OCI-LY7 (cell line): Measurements from ENCODE around the gene METTL8. TPM values are rescaled to one million over a fixed set of nuclear protein-coding genes. Genes with fewer than 3 reads are reported as not detected.

Experiments
- BruUV-seq: library from RNA; stranded (reverse); fragments of 400-500 nt; replicated peaks from 2 replicates; lab custom pipeline; 2021; lab: Mats Ljungman, UMichigan
- CTCF ChIA-PET: fragments of 300-600 bp; sonication (Branson Sonifier 250); formaldehyde crosslinking; loops from one replicate; lab custom pipeline; 2022; ENCODE audit warnings: antibody characterized with exemption; ENCODE audit not compliant: unreplicated experiment; lab: Charles Lee
- POLR2A ChIA-PET: fragments of 300-600 bp; sonication (Branson Sonifier 250); formaldehyde crosslinking; loops from one replicate; lab custom pipeline; 2022; ENCODE audit warnings: antibody characterized with exemption; lab: Charles Lee
- DNase-seq: peaks from one replicate; pipeline ENCODE4 v3.0.0-alpha.2; 2015; ENCODE audit warnings: low spot score
- H2AFZ ChIP-seq: fragments of 200-600 bp; sonication (generic), shearing (Covaris generic); 2 replicates; pipeline ENCODE4 v1.6.1; 2014; ENCODE audit warnings: mild to moderate bottlenecking, antibody characterized with exemption, low read length, moderate library complexity
- H3K27ac ChIP-seq: fragments of 200-600 bp; sonication (generic); 2 replicates; pipeline ENCODE4 v1.5.1; 2014; ENCODE audit warnings: mixed run types, low read depth, mild to moderate bottlenecking, moderate library complexity, low read length, inconsistent platforms; ENCODE audit not compliant: poor library complexity, severe bottlenecking
- H3K36me3 ChIP-seq: fragments of 200-600 bp; sonication (generic); 2 replicates; pipeline ENCODE4 v1.6.1; 2014; ENCODE audit warnings: mild to moderate bottlenecking, antibody characterized with exemption, low read length, moderate library complexity, mixed read lengths; ENCODE audit not compliant: insufficient read depth
- H3K4me1 ChIP-seq: fragments of 200-600 bp; sonication (generic); 2 replicates; pipeline ENCODE4 v1.5.1; 2014; ENCODE audit warnings: mild to moderate bottlenecking, low read length; ENCODE audit not compliant: insufficient read depth, poor library complexity, severe bottlenecking
- H3K4me2 ChIP-seq: fragments of 200-600 bp; sonication (generic); 2 replicates; pipeline ENCODE4 v1.6.1; 2014; ENCODE audit warnings: mild to moderate bottlenecking, low read length
- H3K4me3 ChIP-seq: fragments of 200-600 bp; sonication (generic); 2 replicates; pipeline ENCODE4 v1.5.1; 2014; ENCODE audit warnings: mild to moderate bottlenecking, low read depth, low read length; ENCODE audit not compliant: poor library complexity, severe bottlenecking
- H3K79me2 ChIP-seq: fragments of 200-600 bp; sonication (generic); 2 replicates; pipeline ENCODE4 v1.6.1; 2016; ENCODE audit warnings: low read depth, mild to moderate bottlenecking, low read length, moderate library complexity, mixed read lengths; ENCODE audit not compliant: insufficient read depth
- H3K9me2 ChIP-seq: fragments of 200-600 bp; sonication (generic); 2 replicates; pipeline ENCODE4 v1.6.1; 2016; ENCODE audit warnings: mild to moderate bottlenecking, low read length, mixed read lengths; ENCODE audit not compliant: insufficient read depth
- H3K9me3 ChIP-seq: fragments of 200-600 bp; sonication (generic); 2 replicates; pipeline ENCODE4 v1.6.1; 2014; ENCODE audit warnings: mild to moderate bottlenecking, mixed run types, low read length, mixed read lengths
- H4K20me1 ChIP-seq: fragments of 200-600 bp; sonication (generic); 2 replicates; pipeline ENCODE4 v1.6.1; 2014; ENCODE audit warnings: mild to moderate bottlenecking, antibody characterized with exemption, low read length, moderate library complexity, mixed read lengths; ENCODE audit not compliant: insufficient read depth
- CTCF ChIP-seq: fragments of 200-600 bp; sonication (generic); conservative IDR thresholded peaks from 2 replicates; pipeline ENCODE4 v1.5.1; 2014; ENCODE audit warnings: mild to moderate bottlenecking, antibody characterized with exemption, low read length, moderate library complexity, mixed read lengths
- EZH2phosphoT487 ChIP-seq: fragments of 200-600 bp; sonication (generic); IDR thresholded peaks from 2 replicates; pipeline ENCODE4 v1.6.1; 2018; ENCODE audit warnings: low read depth, borderline replicate concordance, mild to moderate bottlenecking, mixed run types, antibody characterized with exemption, low read length, moderate library complexity, mixed read lengths
- intact Hi-C: fragments of 100-400 bp; cut with micrococcal nuclease; formaldehyde crosslinking; loops from one replicate; pipeline ENCODE4 v1.10.0; 2022; ENCODE audit not compliant: unreplicated experiment
- total RNA-seq, 2 experiments: library from RNA; depleted of rRNA in 1 of 2; stranded (reverse); fragments of >200 nt in 1 of 2; shearing (Covaris generic) in 1 of 2; gene quantifications; 2 replicates each; pipeline ENCODE4 v1.2.3, GENCODE V29; 2014 to 2022

The METTL8 gene
- total RNA-seq, 2 experiments from 2014 or later, result 11.8 to 33.0 TPM

- Histone ChIP-seq H3K4me1 (peaks cover 35% of the 10 kb centered on the region), H3K79me2 (0 out of 2 replicates have a peak, but pooled peaks cover 3% of the 10 kb centered on the region), H2AFZ (no peak overlapping the region), H3K4me2 (no peak overlapping the region), H3K4me3 (no peak overlapping the region), H3K27ac (no peak overlapping the region), H3K9me3 (peaks cover 28% of the 10 kb centered on the region), H4K20me1 (no peaks in the 10 kb centered on the region), H3K36me3 (peaks cover 31% of the 10 kb centered on the region), H3K9me2 (no peaks in the 10 kb centered on the region)
- POLR2A ChIA-PET, result interaction anchor here (0.5 to 0.6 kb wide), 2 partner anchors 14 to 45 kb away, joined by 4 read pairs; no protein-coding TSS in a partner anchor
- CTCF ChIA-PET, result no interaction called here
- DNase-seq, result no peak
- TF ChIP-seq EZH2phosphoT487 (no peak), CTCF (no peak)
- intact Hi-C loops, result no loop called here
- BruUV-seq, result no TSS peak
Observed at GRCh38 chr2:171402906-171403580, 30.7 kb downstream of the METTL8 start.

GRCh38 chr2:171401947-171402346 is 31.8 kb downstream of the METTL8 start:
- no peak overlapping the region for H2AFZ ChIP-seq
- ChIA-PET CTCF (no interaction called here), POLR2A (interaction anchor here (0.5 to 0.9 kb wide), 3 partner anchors 10 to 26 kb away, joined by 3 to 4 read pairs (median 3); no protein-coding TSS in a partner anchor)
- H3K4me3 ChIP-seq, result no peak overlapping the region
- H3K4me1 ChIP-seq, result peaks cover 26% of the 10 kb centered on the region
- TF ChIP-seq EZH2phosphoT487 (no peak), CTCF (no peak)
- DNase-seq, result no peak
- BruUV-seq, result no TSS peak
- no peak overlapping the region for H3K27ac ChIP-seq
- H3K4me2 ChIP-seq, result no peak overlapping the region
- no peaks in the 10 kb centered on the region for H4K20me1 ChIP-seq
- intact Hi-C loops, result no loop called here
- no peaks in the 10 kb centered on the region for H3K9me2 ChIP-seq
- peaks cover 28% of the 10 kb centered on the region for H3K9me3 ChIP-seq
- peaks cover 27% of the 10 kb centered on the region for H3K36me3 ChIP-seq
- 0 out of 2 replicates have a peak, but pooled peaks cover 3% of the 10 kb centered on the region for H3K79me2 ChIP-seq

- no peak for DNase-seq
- peaks cover 5% of the 10 kb centered on the region; the same call in 1 of the 2 replicates for H3K79me2 ChIP-seq
- intact Hi-C loops, result no loop called here
- TF ChIP-seq EZH2phosphoT487 (no peak), CTCF (no peak)
- H3K27ac ChIP-seq, result no peak overlapping the region
- peaks cover 10% of the 10 kb centered on the region for H3K4me1 ChIP-seq
- H2AFZ ChIP-seq, result no peak overlapping the region
- H3K4me2 ChIP-seq, result no peak overlapping the region
- ChIA-PET POLR2A (interaction anchor here (1.8 kb wide), 1 partner anchor 10 kb away, joined by 8 read pairs; no protein-coding TSS in a partner anchor), CTCF (no interaction called here)
- no TSS peak for BruUV-seq
- no peaks in the 10 kb centered on the region for H3K9me2 ChIP-seq
- no peaks in the 10 kb centered on the region for H4K20me1 ChIP-seq
- H3K9me3 ChIP-seq, result peaks cover 28% of the 10 kb centered on the region
- H3K4me3 ChIP-seq, result no peak overlapping the region
- peaks cover 25% of the 10 kb centered on the region for H3K36me3 ChIP-seq
Observed at GRCh38 chr2:171400395-171400794, 33.4 kb downstream of the METTL8 start.
